Endothelial cell of umbilical vein (primary cell): ENCODE results near the gene KAT2B. TPM values are rescaled to one million over a fixed set of nuclear protein-coding genes. Genes with fewer than 3 reads are reported as not detected.

ENCODE experiments used
- BruUV-seq: library from RNA; stranded (reverse); fragments of 400-500 nt; replicated peaks from 2 replicates; lab custom pipeline; 2021; lab: Mats Ljungman, UMichigan
- CTCF ChIA-PET: fragments of 300-600, 350-600 bp; sonication (Branson Sonifier 250); formaldehyde crosslinking; loops from one replicate; lab custom pipeline; 2021; ENCODE audit warnings: antibody characterized with exemption, inconsistent platforms; lab: Charles Lee
- POLR2A ChIA-PET: fragments of 300-600, 350-600 bp; sonication (Branson Sonifier 250); formaldehyde crosslinking; loops from one replicate; lab custom pipeline; 2021; ENCODE audit warnings: antibody characterized with exemption, inconsistent platforms; lab: Charles Lee
- DNase-seq: peaks from one replicate; pipeline ENCODE4 v3.0.0-alpha.2; 2011; ENCODE audit warnings: low read depth, low spot score
- FAIRE-seq: peaks from 2 replicates; lab custom pipeline; 2011; peaks lifted over from hg19 to GRCh38; lab: Jason Lieb, UNC
- H2AFZ ChIP-seq: 2 replicates; pipeline ENCODE4 v1.6.0; 2012; ENCODE audit warnings: low read depth, low read length, control low read depth, inconsistent platforms
- H3K27ac ChIP-seq: 2 replicates; pipeline ENCODE4 v1.5.1; 2011; ENCODE audit warnings: low read depth, mild to moderate bottlenecking, control low read depth, low read length, moderate library complexity; ENCODE audit not compliant: insufficient read depth
- H3K27me3 ChIP-seq, 2 experiments: 2 replicates each; pipeline versions ENCODE4 v1.6.0 to v1.6.1; 2011; ENCODE audit warnings: low read length in 2 of 2, mixed read lengths in 1 of 2; ENCODE audit not compliant: control insufficient read depth in 2 of 2, insufficient read depth in 2 of 2
- H3K36me3 ChIP-seq, 2 experiments: 2 replicates in 1 of 2; 3 replicates in 1 of 2; pipeline ENCODE4 v1.5.1; 2011; ENCODE audit warnings: low read length in 2 of 2, mild to moderate bottlenecking in 1 of 2, moderate library complexity in 1 of 2; ENCODE audit not compliant: control insufficient read depth in 2 of 2, insufficient read depth in 2 of 2; ENCODE audit errors: extremely low read depth in 1 of 2
- H3K4me1 ChIP-seq: 3 replicates; pipeline ENCODE4 v1.5.1; 2011; ENCODE audit warnings: mild to moderate bottlenecking, low read length; ENCODE audit not compliant: control insufficient read depth, insufficient read depth; ENCODE audit errors: extremely low read depth
- H3K4me2 ChIP-seq: 2 replicates; pipeline ENCODE4 v1.6.1; 2011; ENCODE audit warnings: low read length, control low read depth, mixed read lengths; ENCODE audit not compliant: insufficient read depth
- H3K4me3 ChIP-seq, 3 experiments: fragments of 200-600 bp in 1 of 3; sonication (generic), shearing (Covaris generic) in 1 of 3; replicated peaks in 1 of 3; 2 replicates each; pipeline ENCODE4 v1.5.1; 2011 to 2016; ENCODE audit warnings: control low read depth in 3 of 3, low read length in 3 of 3, mild to moderate bottlenecking in 2 of 3, inconsistent platforms in 1 of 3, low read depth in 1 of 3, moderate library complexity in 1 of 3; ENCODE audit not compliant: insufficient read depth in 1 of 3
- H3K79me2 ChIP-seq: 2 replicates; pipeline ENCODE4 v1.6.0; 2012; ENCODE audit warnings: low read length, inconsistent platforms; ENCODE audit not compliant: control insufficient read depth, insufficient read depth
- H3K9ac ChIP-seq: replicated peaks from 2 replicates; pipeline ENCODE3; 2011; ENCODE audit warnings: low read length, control low read depth; ENCODE audit not compliant: insufficient read depth; ENCODE audit errors: extremely low read depth
- H3K9me1 ChIP-seq: replicated peaks from 3 replicates; pipeline ENCODE4 v1.6.0; 2011; ENCODE audit warnings: mild to moderate bottlenecking, low read length; ENCODE audit not compliant: control insufficient read depth, insufficient read depth; ENCODE audit errors: extremely low read depth
- H3K9me3 ChIP-seq: replicated peaks from 2 replicates; pipeline ENCODE4 v1.5.1; 2012; ENCODE audit warnings: low read length, inconsistent platforms; ENCODE audit not compliant: control insufficient read depth, insufficient read depth
- H4K20me1 ChIP-seq: replicated peaks from 2 replicates; pipeline ENCODE3; 2011; ENCODE audit warnings: mild to moderate bottlenecking, low read length; ENCODE audit not compliant: control insufficient read depth, insufficient read depth; ENCODE audit errors: extremely low read depth
- CTCF ChIP-seq, 2 donors: IDR thresholded peaks; 1 replicate in 1 of 2; 2 replicates in 1 of 2; pipeline ENCODE4 v1.5.1; 2011; ENCODE audit warnings: low read length in 2 of 2, mild to moderate bottlenecking in 2 of 2, moderate library complexity in 2 of 2, control low read depth in 1 of 2, inconsistent platforms in 1 of 2, low read depth in 1 of 2; ENCODE audit not compliant: insufficient read depth in 1 of 2; ENCODE audit errors: extremely low read depth in 1 of 2
- EZH2 ChIP-seq: IDR thresholded peaks from 2 replicates; pipeline ENCODE4 v1.6.1; 2012; ENCODE audit warnings: borderline replicate concordance, low read depth, mild to moderate bottlenecking, moderate library complexity, low read length, inconsistent platforms; ENCODE audit not compliant: severe bottlenecking
- GATA2 ChIP-seq: IDR thresholded peaks from 2 replicates; pipeline ENCODE4 v1.7.0; 2011; ENCODE audit warnings: low read depth, mild to moderate bottlenecking, moderate library complexity, mixed read lengths, low read length; ENCODE audit not compliant: insufficient read length, insufficient read depth
- JUN ChIP-seq: IDR thresholded peaks from 2 replicates; pipeline ENCODE4 v1.6.1; 2011; ENCODE audit warnings: borderline replicate concordance, low read depth; ENCODE audit not compliant: insufficient read length, insufficient read depth
- MYC ChIP-seq: IDR thresholded peaks from one replicate; pipeline ENCODE4 v1.6.1; 2011; ENCODE audit warnings: mild to moderate bottlenecking, low read depth, low read length
- POLR2A ChIP-seq: IDR thresholded peaks from 2 replicates; pipeline ENCODE4 v1.6.1; 2012; ENCODE audit warnings: low read depth, mild to moderate bottlenecking, control low read depth, low read length
- dilution Hi-C: fragments of 300-500 bp; cut with MboI; formaldehyde crosslinking; loops from one replicate; pipeline ENCODE4 v1.15.0; 2019; ENCODE audit warnings: low sequenced_read_pairs; ENCODE audit not compliant: extremely low pct_ligation_motif_present
- intact Hi-C: fragments of 100-400 bp; cut with micrococcal nuclease; formaldehyde crosslinking; loops from one replicate; pipeline ENCODE4 v1.10.0; 2022
- polyA plus RNA-seq, 4 experiments: library from polyadenylated mRNA; depleted of rRNA in 3 of 4; stranded (reverse) in 3 of 4; unstranded in 1 of 4; fragments of >200 nt; gene quantifications; 2 replicates each; pipeline versions ENCODE4 v1.2.1 to v1.2.3, GENCODE V29; 2011 to 2012; ENCODE audit warnings: missing spikeins in 1 of 4
- total RNA-seq: library from RNA; stranded (reverse); gene quantifications from 2 replicates; pipeline ENCODE4 v1.2.3, GENCODE V29; 2021

Gene KAT2B
- total and polyA plus RNA-seq, 2 donors (not counting 3 experiments of a cell fraction or from before 2014, with no cell fraction given): 2.6 to 11.0 TPM

- dilution Hi-C loops (no loop called here), intact Hi-C loops (loop anchor here (1.0 to 5.0 kb wide), 5 partner anchors 16 to 150 kb away; partner anchors contain the start of genes RAB5A and SGO1)
- Histone ChIP-seq H3K27me3 (no peaks in the 10 kb centered on the region), H3K9me3 (no peaks in the 10 kb centered on the region), H3K79me2 (no peaks in the 10 kb centered on the region), H2AFZ (peak overlapping the region; percentile 96), H3K9me1 (no peaks in the 10 kb centered on the region), H3K4me3 (peak overlapping the region; percentile 55 to 95 (median 94)), H3K4me2 (peak overlapping the region; percentile 100), H3K9ac (peak overlapping the region; percentile 71), H3K36me3 (no peaks in the 10 kb centered on the region), H3K27ac (peak overlapping the region; percentile 27), H4K20me1 (no peaks in the 10 kb centered on the region), H3K4me1 (peaks cover 16% of the 10 kb centered on the region)
- CTCF ChIA-PET: interaction anchor here (1.1 kb wide), 1 partner anchor 47 kb away, joined by 3 read pairs; no protein-coding TSS in a partner anchor
- TF ChIP-seq GATA2 (peak; percentile 52), CTCF (IDR thresholded peaks at IDR 0.05; ENCODE audit: extremely low read depth in 1 of 2, insufficient read depth in 1 of 2, low read depth in 1 of 2, low read length in 2 of 2) (no peak)
- no TSS peak for BruUV-seq
- FAIRE-seq (peak; percentile 61), DNase-seq (peak; percentile 49)
- POLR2A ChIA-PET: interaction anchor here (0.5 kb wide), 1 partner anchor 466 kb away, joined by 3 read pairs; no protein-coding TSS in a partner anchor
These were observed 1.4 kb upstream of the KAT2B start for GRCh38 chr3:20038699-20039465.

- no peaks in the 10 kb centered on the region for H4K20me1 ChIP-seq
- POLR2A ChIA-PET: no interaction called here
- BruUV-seq: no TSS peak
- DNase-seq (no peak), FAIRE-seq (no peak)
- dilution Hi-C loops (no loop called here), intact Hi-C loops (loop anchor here (1.0 to 5.0 kb wide), 5 partner anchors 16 to 150 kb away; partner anchors contain the start of genes RAB5A and SGO1)
- no peaks in the 10 kb centered on the region for H3K79me2 ChIP-seq
- H3K4me1 ChIP-seq: peaks cover 16% of the 10 kb centered on the region
- no peaks in the 10 kb centered on the region for H3K9me1 ChIP-seq
- CTCF ChIA-PET: interaction anchor here (1.1 to 1.8 kb wide), 4 partner anchors 12 to 153 kb away, joined by 3 to 11 read pairs (median 5); no protein-coding TSS in a partner anchor
- H3K9me3 ChIP-seq: no peaks in the 10 kb centered on the region
- H3K9ac ChIP-seq: peak overlapping the region; percentile 71
- no peaks in the 10 kb centered on the region for H3K27me3 ChIP-seq
- peak overlapping the region; percentile 27 for H3K27ac ChIP-seq
- peak overlapping the region; percentile 55 to 95 (median 94) for H3K4me3 ChIP-seq
- H2AFZ ChIP-seq: peak overlapping the region; percentile 96
- peak overlapping the region; percentile 100 for H3K4me2 ChIP-seq
- H3K36me3 ChIP-seq: no peaks in the 10 kb centered on the region
- TF ChIP-seq EZH2 (no peak), JUN (no peak), POLR2A (no peak), CTCF (IDR thresholded peaks at IDR 0.05; ENCODE audit: extremely low read depth in 1 of 2, insufficient read depth in 1 of 2, low read depth in 1 of 2, low read length in 2 of 2) (no peak), GATA2 (no peak), MYC (no peak)
These were observed 831 bp upstream of the KAT2B start for GRCh38 chr3:20039466-20039764.
